ENCODE data around the gene MEX3A. TPM values are rescaled to one million over a fixed set of nuclear protein-coding genes. Genes with fewer than 3 reads are reported as not detected.
"Not testable (repeated sequence)": the region's sequence is repeated elsewhere in the genome, so short reads cannot be mapped to it uniquely, and the experiment has no call there.

Gene MEX3A
- total RNA-seq, 2 donors from 2014 or later: 0.15 to 0.42 TPM

DNA sequence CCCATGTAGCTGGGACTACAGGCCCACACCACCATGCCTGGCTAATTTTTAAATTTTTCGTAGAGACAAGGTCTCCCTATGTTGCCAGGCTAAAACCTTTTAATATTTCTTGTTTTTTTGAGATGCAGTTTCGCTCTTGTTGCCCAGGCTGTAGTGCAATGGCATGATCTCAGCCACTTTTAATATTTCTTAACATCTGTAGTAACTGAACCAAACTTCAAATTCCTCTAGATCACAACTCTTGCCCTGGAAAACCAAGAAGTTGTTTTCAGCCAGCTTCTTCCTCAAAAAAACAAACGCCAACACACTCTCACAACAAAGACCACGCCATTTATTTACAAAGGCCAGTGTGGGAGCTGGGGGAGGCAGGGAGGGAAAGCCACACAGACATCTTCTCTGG, 47.3 kb downstream of the MEX3A start:
- intact Hi-C loops (cut with DNase I); ATAC-seq; DNase-seq: not testable (repeated sequence)

DNA sequence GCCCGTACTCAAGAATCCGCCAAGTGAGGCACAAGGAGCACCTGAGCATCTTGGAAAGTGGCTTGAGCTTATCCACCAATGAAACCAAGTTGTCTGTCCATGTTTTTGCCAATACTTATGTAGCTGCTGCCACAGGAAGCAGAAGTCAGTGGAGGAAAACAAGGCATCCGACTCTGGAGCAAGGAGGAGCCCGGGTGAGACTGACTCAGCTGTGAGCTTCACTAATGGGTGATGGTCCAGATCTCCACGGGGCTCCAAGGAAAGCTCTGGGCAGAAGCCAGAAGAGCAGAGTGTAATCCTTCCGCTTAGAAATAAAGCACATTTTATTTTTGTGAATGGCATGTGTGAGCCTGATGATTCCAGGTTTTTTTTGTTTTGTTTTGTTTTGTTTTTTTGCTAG, 49.3 kb downstream of the MEX3A start:
- ATAC-seq (no peak), DNase-seq (no peak)
- intact Hi-C loops (cut with DNase I): no loop called here

DNA sequence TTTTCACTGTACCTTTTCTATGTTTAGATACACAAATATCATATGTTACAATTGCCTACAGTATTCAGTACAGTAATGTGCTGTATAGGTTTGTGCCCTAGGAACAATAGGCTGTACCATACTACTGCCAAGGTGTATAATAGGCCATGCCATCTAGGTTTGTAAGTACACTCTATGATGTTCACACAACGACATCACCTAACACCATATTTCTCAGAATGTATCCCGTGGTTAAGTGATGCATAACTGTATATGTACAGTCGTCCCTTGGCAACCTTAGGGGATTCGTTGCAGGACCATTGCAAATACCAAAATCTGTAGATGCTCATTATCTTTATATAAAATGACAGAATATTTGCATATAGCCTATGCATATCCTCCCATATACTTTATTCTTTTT, 55.7 kb downstream of the MEX3A start:
- DNase-seq: no peak
- intact Hi-C loops (cut with DNase I): no loop called here
- no peak for ATAC-seq

DNA sequence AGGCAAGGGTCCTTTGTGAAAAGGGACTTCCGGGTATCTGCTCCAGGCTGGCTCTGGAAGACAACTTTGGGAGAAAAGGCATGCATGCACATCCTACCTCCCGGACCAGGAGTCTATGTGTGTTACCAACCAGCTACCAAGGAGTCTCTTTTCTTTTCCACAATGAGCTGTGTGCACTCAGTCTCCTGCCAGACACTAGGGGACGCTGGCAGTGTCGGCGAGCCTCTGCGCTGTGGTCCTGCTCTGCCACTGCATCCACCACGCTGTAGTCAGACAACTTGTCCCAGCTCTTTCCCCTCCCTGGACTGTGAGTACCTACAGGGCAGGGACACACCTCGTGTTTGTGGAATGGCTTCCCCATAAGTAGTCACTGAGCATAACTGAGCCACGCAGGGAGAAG, 56.4 kb downstream of the MEX3A start:
- intact Hi-C loops (cut with DNase I): no loop called here
- ATAC-seq: peak; percentile 63
- DNase-seq: peak; percentile 37

DNA sequence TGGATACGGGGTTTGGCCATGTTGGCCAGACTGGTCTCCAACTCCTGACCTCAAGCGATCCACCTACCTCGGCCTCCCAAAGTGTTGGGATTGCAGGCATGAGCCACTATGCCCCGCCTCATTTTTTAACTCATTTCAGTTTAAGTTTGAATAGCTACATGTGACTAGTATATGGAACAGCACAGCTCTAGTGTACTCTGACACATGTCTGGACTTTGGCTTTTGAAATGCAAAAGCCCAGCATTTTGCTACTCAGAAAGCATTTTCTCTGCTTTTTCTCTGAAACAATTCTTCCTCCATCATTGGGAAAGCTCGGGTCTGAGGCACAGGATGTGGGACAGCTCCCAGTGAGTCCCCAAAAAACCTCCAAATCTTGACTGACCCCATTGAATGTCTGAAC, 57.5 kb downstream of the MEX3A start:
- DNase-seq (no peak), ATAC-seq (no peak)
- intact Hi-C loops (cut with DNase I): no loop called here

Other genes starting within 250 kb of the MEX3A start
- gene GON4L, start 225.3 kb downstream of the MEX3A start, total RNA-seq: 10 to 100 TPM; 22.2 to 28.4 TPM
- gene SYT11, start 222.9 kb downstream of the MEX3A start, total RNA-seq: 10 to 100 TPM in 1 of 2 donors, 1 to 10 TPM in 1; 9.9 to 16.5 TPM
- 10 to 100 TPM; 23.1 to 26.1 TPM for gene RIT1, start 171.1 kb downstream of the MEX3A start, total RNA-seq
- 10 to 100 TPM; 21.0 to 27.8 TPM for gene KHDC4, start 148.1 kb downstream of the MEX3A start, total RNA-seq
- not detected for gene RXFP4, start 140.8 kb downstream of the MEX3A start, total RNA-seq
- 10 to 100 TPM; 63.4 to 70.8 TPM for gene ARHGEF2, start 103.9 kb downstream of the MEX3A start, total RNA-seq
- gene SSR2, start 61.5 kb downstream of the MEX3A start, total RNA-seq: 100 to 1,000 TPM; 101 to 127 TPM
- gene UBQLN4, start 28.7 kb downstream of the MEX3A start, total RNA-seq: 10 to 100 TPM; 23.6 to 27.2 TPM
- gene LAMTOR2, start 27.7 kb downstream of the MEX3A start, total RNA-seq: 10 to 100 TPM; 48.9 to 54.4 TPM
- not detected for gene RAB25, start 21.3 kb downstream of the MEX3A start, total RNA-seq
- gene LMNA, start 32.2 kb upstream of the MEX3A start, total RNA-seq: 100 to 1,000 TPM; 264 to 384 TPM
- 1 to 10 TPM; 2.7 to 3.8 TPM for gene SEMA4A, start 71.1 kb upstream of the MEX3A start, total RNA-seq
- gene SLC25A44, start 111.6 kb upstream of the MEX3A start, total RNA-seq: 10 to 100 TPM; 16.0 to 23.1 TPM
- gene PMF1, start 130.5 kb upstream of the MEX3A start, total RNA-seq: 10 to 100 TPM; 47.4 to 62.8 TPM
- gene BGLAP, start 159.7 kb upstream of the MEX3A start, total RNA-seq: under 1 TPM in 1 of 2 donors, not detected in 1; 0.47 TPM
- gene PAQR6, start 165.6 kb upstream of the MEX3A start, total RNA-seq: 1 to 10 TPM in 1 of 2 donors, under 1 TPM in 1; 0.71 to 1.3 TPM
- gene SMG5, start 200.4 kb upstream of the MEX3A start, total RNA-seq: 10 to 100 TPM; 65.9 to 66.4 TPM
- gene TMEM79, start 201.9 kb upstream of the MEX3A start, total RNA-seq: 1 to 10 TPM; 2.0 to 2.3 TPM
- 10 to 100 TPM; 22.7 to 32.2 TPM for gene GLMP, start 213.2 kb upstream of the MEX3A start, total RNA-seq
- not detected for gene VHLL, start 216.8 kb upstream of the MEX3A start, total RNA-seq